HG02973 (cell line): ENCODE data around the gene TEKTIP1.
"Not testable (repeated sequence)": the region's sequence is repeated elsewhere in the genome, so short reads cannot be mapped to it uniquely, and the experiment has no call there.

Source experiments
- ATAC-seq: cut with Tn5 transposase; IDR thresholded peaks from one replicate; pipeline ENCODE4 v1.9.1; 2021; ENCODE audit warnings: moderate library complexity; ENCODE audit not compliant: unreplicated experiment

Gene TEKTIP1

DNA sequence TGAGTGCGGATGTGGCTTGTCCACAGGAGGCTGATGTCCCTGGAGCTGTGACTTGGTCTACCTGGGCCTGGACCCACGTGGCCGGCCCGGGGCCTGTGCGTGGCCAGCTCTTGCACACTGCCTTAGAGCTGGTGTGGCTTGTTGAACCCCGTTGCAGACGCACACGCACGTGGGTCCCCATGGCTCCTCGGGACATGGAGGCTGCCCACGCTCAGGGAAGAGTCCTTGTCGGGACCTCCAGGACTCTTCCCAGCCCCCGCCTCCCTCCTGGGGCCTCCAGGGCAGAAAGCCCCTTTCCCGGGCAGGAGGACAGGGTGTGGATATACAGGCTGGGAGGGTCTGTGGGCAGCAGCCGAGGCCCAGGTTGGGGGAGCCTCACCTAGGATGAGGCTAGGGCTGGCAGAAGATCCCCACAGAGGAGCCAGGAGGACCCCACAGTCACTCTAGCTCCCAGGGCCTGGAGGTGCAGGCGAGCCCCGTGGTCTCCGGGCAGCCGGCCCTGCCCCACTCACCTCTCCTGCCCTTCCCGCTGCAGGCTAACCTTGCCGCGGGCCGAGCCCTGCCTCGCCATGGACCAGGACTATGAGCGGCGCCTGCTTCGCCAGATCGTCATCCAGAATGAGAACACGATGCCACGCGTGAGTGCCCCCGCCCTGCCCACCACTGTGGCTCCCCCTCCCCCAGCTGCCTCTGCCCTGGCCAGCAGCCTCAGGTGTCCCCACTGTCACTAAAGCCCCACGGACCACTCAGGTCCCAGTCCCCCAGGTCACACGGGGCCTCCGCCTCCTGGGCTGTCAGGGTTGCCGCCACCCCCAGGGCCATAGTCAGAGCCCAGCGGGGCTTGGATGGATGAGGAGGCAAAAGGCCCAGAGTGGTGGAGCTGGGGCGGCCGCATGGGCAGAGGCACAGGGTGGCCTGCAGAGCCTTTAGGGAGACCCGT is 16.3 kb upstream of the TEKTIP1 start:
- no peak for ATAC-seq

GRCh38 chr19:3523361-3524077 is 15.5 kb upstream of the TEKTIP1 start:
- no peak for ATAC-seq

DNA sequence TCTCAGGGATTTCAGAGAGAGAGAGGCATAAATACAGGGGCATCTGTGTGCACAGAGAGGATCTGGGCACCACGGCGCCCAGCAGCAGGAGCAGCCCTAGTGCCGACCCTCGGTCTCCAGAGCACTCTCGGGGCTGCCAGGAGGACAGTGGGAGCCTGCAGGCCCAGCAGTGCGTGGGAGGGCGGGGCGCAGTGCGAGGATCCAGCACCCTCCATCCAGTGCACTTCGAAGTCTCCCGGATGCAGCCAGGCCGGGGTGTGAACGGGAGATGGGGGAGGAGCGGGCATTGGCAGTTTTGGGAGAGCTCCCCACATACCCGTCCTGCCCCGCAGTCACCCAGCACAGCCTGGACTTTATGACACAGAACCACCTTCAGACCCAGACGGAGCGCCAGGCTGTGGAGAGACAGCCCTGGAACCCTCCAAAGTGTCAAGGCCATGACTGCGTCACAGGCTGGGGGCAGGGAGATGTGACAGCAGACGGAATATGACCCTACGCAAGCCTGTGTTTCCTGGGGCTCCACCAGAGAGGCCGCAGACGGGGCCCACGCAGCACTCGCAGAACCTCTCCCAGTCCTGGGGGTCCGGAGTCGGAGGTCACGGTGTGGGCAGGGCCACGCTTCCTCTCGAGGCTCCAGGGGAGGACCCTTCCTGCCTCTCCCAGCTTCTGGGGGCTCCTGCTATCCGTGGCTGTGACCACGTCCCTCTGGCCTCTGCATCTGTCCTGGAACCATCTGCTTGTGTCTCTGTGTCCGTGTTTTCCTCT is 14.7 kb upstream of the TEKTIP1 start:
- ATAC-seq, result no peak

DNA sequence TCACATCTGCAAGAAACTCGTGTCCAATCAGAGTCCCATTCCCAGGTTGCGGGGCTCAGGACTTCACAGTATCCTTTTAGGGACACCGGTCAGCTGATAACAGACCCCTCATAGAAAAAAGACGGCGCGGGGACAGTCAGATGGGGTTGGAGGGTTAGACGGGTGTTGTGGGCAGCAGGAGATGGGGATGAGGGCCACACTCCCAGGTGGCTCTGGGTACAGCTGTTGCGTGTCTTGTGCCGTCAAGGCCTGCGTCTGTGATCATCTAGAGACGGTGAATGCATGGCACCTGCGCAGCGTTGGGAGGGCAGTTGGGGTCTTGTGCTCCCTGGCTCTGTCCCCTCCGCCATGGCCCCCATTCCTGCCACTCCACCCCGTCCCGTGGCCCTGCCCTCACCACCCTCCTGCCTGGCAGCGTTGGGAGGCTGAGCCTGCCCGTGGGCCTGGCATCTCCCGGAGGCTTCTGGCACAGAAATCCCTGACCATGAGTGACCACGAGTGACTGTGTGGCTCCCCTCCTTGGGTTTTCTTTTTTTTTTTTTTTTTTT is 14.0 kb upstream of the TEKTIP1 start:
- ATAC-seq, result no peak

DNA sequence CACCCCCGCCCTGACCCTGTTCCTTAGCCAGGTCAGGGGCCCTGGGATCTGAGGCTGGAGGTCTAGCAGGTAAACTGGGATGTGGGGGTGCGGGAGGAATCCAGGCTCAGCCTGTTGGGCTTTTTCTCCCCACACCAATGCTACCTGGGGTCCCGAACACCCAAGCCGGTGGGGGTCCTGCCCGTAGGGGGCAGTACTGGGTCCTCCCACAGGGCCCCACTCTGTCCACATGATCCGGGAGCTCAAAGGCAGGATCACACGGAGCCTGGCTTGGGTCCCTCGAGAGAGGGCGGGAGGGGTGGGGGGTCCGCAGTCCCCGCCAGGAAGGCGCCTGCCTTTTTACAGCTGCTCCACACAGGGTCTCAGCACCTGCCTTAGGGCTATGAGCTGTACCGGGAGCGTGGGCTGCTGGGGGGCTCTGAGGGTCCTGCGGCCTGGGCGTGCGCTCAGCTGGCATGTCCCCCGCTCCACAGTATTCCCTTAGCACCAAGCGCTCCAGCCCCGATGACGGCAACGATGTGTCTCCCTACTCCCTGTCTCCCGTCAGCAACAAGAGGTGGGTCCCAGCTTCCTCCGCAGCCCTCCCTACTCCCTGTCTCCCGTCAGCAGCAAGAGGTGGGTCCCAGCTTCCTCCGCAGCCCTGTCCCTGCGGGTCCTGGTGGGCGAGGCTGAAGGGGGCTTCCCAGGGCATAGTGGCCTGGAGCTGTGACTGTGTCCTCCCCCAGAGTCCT is 12.3 kb upstream of the TEKTIP1 start:
- no peak for ATAC-seq

- no peak for ATAC-seq
These were observed 11.6 kb upstream of the TEKTIP1 start for GRCh38 chr19:3527238-3527910.

DNA sequence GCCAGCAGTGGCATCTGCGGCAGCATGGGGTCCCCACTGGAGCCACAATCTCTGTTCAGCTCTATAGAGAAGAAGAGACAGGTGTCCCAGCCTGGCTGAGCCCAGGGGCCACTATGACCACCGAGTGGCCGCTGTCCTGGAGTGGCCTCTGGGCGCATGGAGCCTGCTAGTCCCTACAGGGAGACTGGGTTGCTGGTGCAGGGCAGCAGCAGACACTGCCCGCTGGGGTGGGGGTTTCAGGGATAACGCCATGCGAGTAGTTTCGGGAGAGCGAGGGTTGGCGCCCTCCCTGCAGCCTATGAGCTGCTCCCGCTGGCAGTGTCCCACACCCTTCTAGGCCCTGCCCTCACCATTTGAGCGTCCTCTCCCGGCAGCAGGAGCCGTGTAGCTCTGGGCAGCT is 10.9 kb upstream of the TEKTIP1 start:
- ATAC-seq, result no peak

DNA sequence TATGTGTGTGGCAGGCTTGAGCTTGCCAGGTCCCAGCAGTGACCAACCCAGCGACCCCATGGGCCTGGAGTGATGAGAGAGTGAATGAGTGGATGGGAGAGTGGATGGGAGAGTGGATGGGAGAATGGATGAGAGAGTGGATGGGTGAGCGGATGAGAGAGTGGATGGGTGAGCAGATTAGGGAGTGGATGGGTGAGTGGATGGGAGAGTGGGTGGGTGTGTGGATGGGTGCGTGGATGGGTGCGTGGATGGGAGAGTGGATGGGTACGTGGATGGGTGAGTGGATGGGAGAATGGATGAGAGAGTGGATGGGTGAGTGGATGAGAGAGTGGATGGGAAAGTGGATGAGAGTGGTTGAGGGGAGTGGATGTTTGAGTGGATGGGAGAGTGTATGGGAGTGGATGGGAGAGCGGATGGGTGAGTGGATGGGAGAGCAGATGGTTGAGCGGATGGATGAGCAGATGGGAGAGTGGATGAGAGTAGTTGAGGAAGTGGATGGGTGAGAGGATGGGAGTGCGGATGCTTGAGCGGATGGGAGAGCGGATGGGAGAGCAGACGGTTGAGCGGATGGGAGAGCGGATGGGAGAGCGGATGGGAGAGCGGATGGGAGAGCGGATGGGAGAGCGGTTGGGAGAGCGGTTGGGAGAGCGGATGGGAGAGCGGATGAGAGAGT is 10.3 kb upstream of the TEKTIP1 start:
- ATAC-seq, result no peak

- ATAC-seq, result not testable (repeated sequence)
These were observed 9.7 kb upstream of the TEKTIP1 start for GRCh38 chr19:3529299-3529698.

- ATAC-seq, result no peak
These were observed 8.6 kb upstream of the TEKTIP1 start for GRCh38 chr19:3530389-3530788.

DNA sequence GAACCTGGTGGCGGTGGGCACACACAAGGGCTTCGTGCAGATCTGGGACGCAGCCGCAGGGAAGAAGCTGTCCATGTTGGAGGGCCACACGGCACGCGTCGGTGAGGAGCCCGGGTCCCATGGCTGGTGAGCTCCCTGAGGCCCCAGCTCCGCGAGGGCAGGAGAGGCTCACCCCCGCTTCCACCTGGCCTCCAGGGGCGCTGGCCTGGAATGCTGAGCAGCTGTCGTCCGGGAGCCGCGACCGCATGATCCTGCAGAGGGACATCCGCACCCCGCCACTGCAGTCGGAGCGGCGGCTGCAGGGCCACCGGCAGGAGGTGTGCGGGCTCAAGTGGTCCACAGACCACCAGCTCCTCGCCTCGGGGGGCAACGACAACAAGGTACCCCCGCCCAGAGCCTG is 7.3 kb upstream of the TEKTIP1 start:
- no peak for ATAC-seq

- no peak for ATAC-seq
These were observed 6.7 kb upstream of the TEKTIP1 start for GRCh38 chr19:3532154-3532786.

DNA sequence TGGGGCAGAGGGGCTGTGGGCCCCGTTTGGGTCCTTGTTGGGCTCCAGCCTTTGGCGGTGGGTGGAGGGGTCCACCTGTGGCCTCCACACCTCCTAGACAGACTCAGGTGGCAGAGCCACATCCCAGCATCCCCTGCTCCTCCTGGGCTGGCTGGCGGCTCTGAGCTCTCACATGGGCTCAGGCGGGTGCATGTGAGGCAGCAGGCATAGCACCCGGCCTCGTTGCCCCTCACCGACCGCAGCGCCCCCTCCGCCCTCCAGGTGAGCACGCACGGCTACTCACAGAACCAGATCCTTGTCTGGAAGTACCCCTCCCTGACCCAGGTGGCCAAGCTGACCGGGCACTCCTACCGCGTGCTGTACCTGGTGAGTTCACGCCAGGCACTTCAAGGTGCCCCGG is 5.9 kb upstream of the TEKTIP1 start:
- ATAC-seq, result no peak

- no peak for ATAC-seq
These were observed 5.3 kb upstream of the TEKTIP1 start for GRCh38 chr19:3533563-3534216.

GRCh38 chr19:3534375-3535234 is 4.4 kb upstream of the TEKTIP1 start:
- ATAC-seq, result no peak

DNA sequence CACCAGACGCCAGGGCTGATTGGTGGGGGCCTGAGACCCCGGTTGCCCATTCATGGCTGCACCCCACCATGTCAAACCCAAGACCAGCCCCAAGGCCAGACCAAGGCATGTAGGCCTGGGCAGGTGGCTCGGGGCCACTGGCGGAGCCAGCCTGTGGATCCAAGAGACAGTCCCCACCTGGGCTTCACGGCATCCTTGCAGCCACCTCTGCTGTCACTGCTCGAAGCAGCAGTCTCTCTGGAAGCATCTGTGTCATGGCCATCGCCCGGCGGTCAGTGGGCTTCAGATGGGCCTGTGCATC is 3.8 kb upstream of the TEKTIP1 start:
- no peak for ATAC-seq

DNA sequence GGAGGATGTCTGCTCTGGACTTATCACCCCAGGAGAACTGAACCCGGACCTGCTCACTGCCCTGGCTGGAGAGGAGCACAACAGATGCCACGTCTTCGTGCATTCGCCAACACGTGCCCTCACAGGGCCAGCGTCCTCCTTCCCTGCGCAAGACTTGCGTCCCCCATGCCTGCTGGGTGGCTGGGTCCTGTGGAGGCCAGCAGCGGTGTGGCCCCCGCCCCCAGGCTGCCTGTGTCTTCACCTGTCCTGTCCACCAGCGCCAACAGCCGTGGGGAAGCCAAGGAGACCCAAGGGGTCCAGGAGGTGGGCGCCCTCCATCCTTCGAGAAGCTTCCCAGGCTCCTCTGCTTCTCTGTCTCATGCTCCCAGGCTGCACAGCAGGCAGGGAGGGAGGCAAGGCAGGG is 3.4 kb upstream of the TEKTIP1 start:
- no peak for ATAC-seq

DNA sequence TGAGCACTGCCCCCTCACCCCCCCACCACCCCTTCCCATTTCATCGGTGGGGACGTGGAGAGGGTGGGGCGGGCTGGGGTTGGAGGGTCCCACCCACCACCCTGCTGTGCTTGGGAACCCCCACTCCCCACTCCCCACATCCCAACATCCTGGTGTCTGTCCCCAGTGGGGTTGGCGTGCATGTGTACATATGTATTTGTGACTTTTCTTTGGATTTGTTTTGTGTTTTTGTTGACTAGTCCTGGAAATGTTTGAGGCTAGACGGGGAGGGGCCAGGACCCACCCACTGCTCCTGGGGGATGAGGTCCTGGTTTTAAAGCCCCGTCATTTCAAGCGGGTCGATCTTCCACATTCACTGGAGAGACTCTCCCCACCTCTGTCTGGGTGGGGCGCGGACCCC is 3.0 kb upstream of the TEKTIP1 start:
- no peak for ATAC-seq
